H1 (cell line): Measurements from ENCODE around the gene APP. TPM values are rescaled to one million over a fixed set of nuclear protein-coding genes. Genes with fewer than 3 reads are reported as not detected.

Experiments
- CTCF ChIA-PET: fragments of 300-600 bp; sonication (Branson Sonifier 250); formaldehyde crosslinking; loops from one replicate; lab custom pipeline; 2021; ENCODE audit not compliant: partially characterized antibody; lab: Charles Lee
- POLR2A ChIA-PET: fragments of 300-600 bp; sonication (Branson Sonifier 250); formaldehyde crosslinking; loops from one replicate; lab custom pipeline; 2021; ENCODE audit warnings: inconsistent platforms; ENCODE audit not compliant: partially characterized antibody; lab: Charles Lee
- DNase-seq, 2 experiments: peaks; one replicate each; pipeline versions ENCODE4 v3.0.0 to v3.0.0-alpha.2; 2010 to 2022; ENCODE audit warnings: low spot score in 2 of 2, low read depth in 1 of 2, mixed read lengths in 1 of 2
- FAIRE-seq: peaks from 2 replicates; lab custom pipeline; 2011; peaks lifted over from hg19 to GRCh38; lab: Jason Lieb, UNC
- H2AFZ ChIP-seq: 2 replicates; pipeline ENCODE4 v1.8.1; 2012; ENCODE audit warnings: low read length, inconsistent platforms
- H2AK5ac ChIP-seq: 2 replicates; pipeline ENCODE4 v1.6.1; 2013; ENCODE audit warnings: low read depth, low read length
- H2BK120ac ChIP-seq: replicated peaks from 2 replicates; pipeline ENCODE3; 2013; ENCODE audit warnings: low read depth, low read length, inconsistent platforms
- H2BK12ac ChIP-seq: 2 replicates; pipeline ENCODE4 v1.6.1; 2013; ENCODE audit warnings: low read depth, low read length
- H2BK15ac ChIP-seq: 2 replicates; pipeline ENCODE4 v1.6.1; 2013; ENCODE audit warnings: low read length
- H2BK20ac ChIP-seq: 2 replicates; pipeline ENCODE4 v1.6.1; 2013; ENCODE audit warnings: low read length
- H2BK5ac ChIP-seq: 2 replicates; pipeline ENCODE4 v1.6.1; 2013; ENCODE audit warnings: low read depth, low read length
- H3K14ac ChIP-seq: 2 replicates; pipeline ENCODE4 v1.6.1; 2013; ENCODE audit warnings: inconsistent platforms; ENCODE audit not compliant: insufficient read length
- H3K18ac ChIP-seq: 2 replicates; pipeline ENCODE4 v1.6.1; 2013; ENCODE audit warnings: low read length; ENCODE audit errors: extremely low read depth
- H3K23ac ChIP-seq: 2 replicates; pipeline ENCODE4 v1.6.1; 2013; ENCODE audit warnings: inconsistent platforms; ENCODE audit not compliant: insufficient read length
- H3K23me2 ChIP-seq: 2 replicates; pipeline ENCODE4 v1.6.1; 2013; ENCODE audit warnings: low read depth, low read length
- H3K27ac ChIP-seq: 2 replicates; pipeline ENCODE4 v1.6.1; 2011; ENCODE audit warnings: low read depth, low read length, inconsistent platforms
- H3K27me3 ChIP-seq, 4 experiments: replicated peaks in 1 of 4; 1 replicate in 1 of 4; 2 replicates in 3 of 4; pipeline versions ENCODE4 v1.6.1 to v1.8.1; 2011 to 2013; ENCODE audit warnings: low read length in 3 of 4, mild to moderate bottlenecking in 3 of 4, inconsistent platforms in 2 of 4, mixed read lengths in 2 of 4, moderate library complexity in 1 of 4; ENCODE audit not compliant: control insufficient read depth in 3 of 4, insufficient read depth in 3 of 4; ENCODE audit errors: extremely low read depth in 1 of 4
- H3K36me3 ChIP-seq, 4 experiments: 2 replicates each; pipeline versions ENCODE4 v1.6.1 to v1.8.1; 2011 to 2013; ENCODE audit warnings: mild to moderate bottlenecking in 4 of 4, low read length in 3 of 4, moderate library complexity in 2 of 4, control low read depth in 1 of 4, inconsistent platforms in 1 of 4; ENCODE audit not compliant: insufficient read depth in 4 of 4, control insufficient read depth in 2 of 4
- H3K4ac ChIP-seq: replicated peaks from 2 replicates; pipeline ENCODE3; 2013; ENCODE audit warnings: low read length, low read depth, mixed read lengths, inconsistent platforms; ENCODE audit not compliant: insufficient read length
- H3K4me1 ChIP-seq, 4 experiments: replicated peaks in 1 of 4; 1 replicate in 1 of 4; 2 replicates in 3 of 4; pipeline versions ENCODE4 v1.6.1 to v1.8.1; 2011 to 2013; ENCODE audit warnings: low read length in 3 of 4, inconsistent platforms in 2 of 4, mixed read lengths in 1 of 4; ENCODE audit not compliant: insufficient read depth in 4 of 4, control insufficient read depth in 3 of 4
- H3K4me2 ChIP-seq, 2 experiments: 2 replicates each; pipeline versions ENCODE4 v1.6.1 to v1.8.1; 2011 to 2013; ENCODE audit warnings: low read depth in 2 of 2, low read length in 2 of 2, control low read depth in 1 of 2, inconsistent platforms in 1 of 2, mild to moderate bottlenecking in 1 of 2; ENCODE audit not compliant: insufficient read depth in 1 of 2
- H3K4me3 ChIP-seq, 4 experiments: fragments of 200-600, 300-600 bp in 1 of 4; sonication (generic), shearing (Covaris generic), sonication (Bioruptor Twin) in 1 of 4; 2 replicates each; pipeline versions ENCODE4 v1.5.1 to v1.8.1; 2011 to 2016; ENCODE audit warnings: low read length in 4 of 4, low read depth in 3 of 4, control low read depth in 2 of 4, inconsistent platforms in 2 of 4, mild to moderate bottlenecking in 2 of 4, mixed read lengths in 1 of 4, moderate library complexity in 1 of 4; ENCODE audit not compliant: insufficient read depth in 2 of 4; ENCODE audit errors: extremely low read depth in 1 of 4
- H3K56ac ChIP-seq: replicated peaks from 2 replicates; pipeline ENCODE3; 2013; ENCODE audit warnings: low read depth, mild to moderate bottlenecking, mixed read lengths, low read length, inconsistent platforms; ENCODE audit not compliant: insufficient read length
- H3K79me1 ChIP-seq: 2 replicates; pipeline ENCODE4 v1.6.1; 2013; ENCODE audit warnings: low read depth, low read length, control low read depth
- H3K79me2 ChIP-seq, 2 experiments: 2 replicates each; pipeline versions ENCODE4 v1.6.1 to v1.8.1; 2012 to 2013; ENCODE audit warnings: low read length in 2 of 2, mild to moderate bottlenecking in 2 of 2, inconsistent platforms in 1 of 2; ENCODE audit not compliant: insufficient read depth in 2 of 2, control insufficient read depth in 1 of 2
- H3K9ac ChIP-seq, 4 experiments: replicated peaks in 1 of 4; 1 replicate in 1 of 4; 2 replicates in 3 of 4; pipeline versions ENCODE4 v1.6.1 to v1.8.1; 2011 to 2013; ENCODE audit warnings: low read depth in 3 of 4, low read length in 3 of 4, control low read depth in 2 of 4, mild to moderate bottlenecking in 2 of 4, moderate library complexity in 2 of 4, inconsistent platforms in 1 of 4; ENCODE audit errors: extremely low read depth in 1 of 4
- H3K9me3 ChIP-seq, 2 experiments: 2 replicates each; pipeline versions ENCODE4 v1.6.1 to v1.8.1; 2012 to 2013; ENCODE audit warnings: mild to moderate bottlenecking in 2 of 2, moderate library complexity in 2 of 2, control low read depth in 1 of 2, inconsistent platforms in 1 of 2, low read depth in 1 of 2, low read length in 1 of 2, mixed read lengths in 1 of 2; ENCODE audit not compliant: insufficient read depth in 2 of 2
- H4K20me1 ChIP-seq, 2 experiments: replicated peaks in 1 of 2; 2 replicates each; pipeline versions ENCODE3 to v1.8.1; 2011 to 2013; ENCODE audit warnings: inconsistent platforms in 2 of 2, low read length in 2 of 2, mild to moderate bottlenecking in 1 of 2; ENCODE audit not compliant: insufficient read depth in 2 of 2, control insufficient read depth in 1 of 2
- H4K5ac ChIP-seq: 2 replicates; pipeline ENCODE4 v1.6.1; 2013; ENCODE audit warnings: low read length, low read depth, mixed read lengths, inconsistent platforms; ENCODE audit not compliant: insufficient read length
- H4K8ac ChIP-seq: 2 replicates; pipeline ENCODE4 v1.8.0; 2013; ENCODE audit warnings: mild to moderate bottlenecking, moderate library complexity, low read length, inconsistent platforms; ENCODE audit not compliant: insufficient read depth; ENCODE audit errors: extremely low read depth
- H4K91ac ChIP-seq: replicated peaks from 2 replicates; pipeline ENCODE3; 2013; ENCODE audit warnings: low read length, mixed read lengths, inconsistent platforms; ENCODE audit not compliant: insufficient read length
- WGBS, 2 experiments: shearing (Covaris generic) in 1 of 2; methylation state at CpG; one replicate each; pipeline versions ENCODE4 v1.1.6 to v1.1.7; 2013 to 2015; ENCODE audit warnings: low lambda C conversion rate in 2 of 2, mixed read lengths in 2 of 2, inconsistent platforms in 1 of 2, low coverage in 1 of 2, missing lambda C conversion rate in 1 of 2; ENCODE audit not compliant: insufficient replicate concordance in 2 of 2, insufficient coverage in 1 of 2, insufficient read length in 1 of 2; ENCODE audit errors: extremely low coverage in 1 of 2, missing lambda C conversion rate in 1 of 2; 5-methylcytosine and 5-hydroxymethylcytosine counted together
- polyA plus RNA-seq, 7 experiments: library from polyadenylated mRNA; depleted of rRNA in 3 of 7; stranded (reverse) in 5 of 7; unstranded in 2 of 7; fragments of >200 nt in 5 of 7; fragments of 200-250 nt in 2 of 7; gene quantifications; 1 replicate in 5 of 7; 2 replicates in 1 of 7; 4 replicates in 1 of 7; pipeline versions ENCODE4 v1.2.1 to v1.2.3, GENCODE V29; 2011 to 2013; ENCODE audit warnings: missing spikeins in 2 of 7, mixed read lengths in 2 of 7
- total RNA-seq: library from RNA; stranded (reverse); fragmentation: NEBNext Ultra II Directional; extraction: Animal tissue kit (Norgen Biotek cat#: 25700); gene quantifications from 2 replicates; pipeline ENCODE4 v1.2.1, GENCODE V29; 2021

APP gene
- total and polyA plus RNA-seq, 2 of the 8 experiments (the other 6 are each of a cell fraction or from before 2014, with no cell fraction given), result 375 to 551 TPM

GRCh38 chr21:25845729-25846256 is 324.8 kb downstream of the APP start:
- no peak for FAIRE-seq

More at GRCh38 chr21:25845729-25846256, 324.8 kb downstream of the APP start:
- H3K4me3 ChIP-seq, result no peak overlapping the region
- peaks cover 6 to 14% of the 10 kb centered on the region in 2 experiments; a peak in 2 of 4 replicates for H3K9me3 ChIP-seq
- no peak overlapping the region for H3K4ac ChIP-seq
- H2BK15ac ChIP-seq, result no peak overlapping the region
- H4K20me1 ChIP-seq, result no peaks in the 10 kb centered on the region
- no peaks in the 10 kb centered on the region for H3K23me2 ChIP-seq
- no peak overlapping the region for H2BK5ac ChIP-seq
- WGBS, 2 experiments, result 85% methylated on average over 5 of the region's 5 CpGs; no CpG with 5 or more reads in 1 of the 2 experiments
- H3K14ac ChIP-seq, result no peak overlapping the region
- POLR2A ChIA-PET, result interaction anchor here (0.6 kb wide), 1 partner anchor 193 kb away, joined by 3 read pairs; no protein-coding TSS in a partner anchor
- no peaks in the 10 kb centered on the region for H3K36me3 ChIP-seq
- H3K4me1 ChIP-seq, result no peaks in the 10 kb centered on the region
- H3K9ac ChIP-seq, result no peak overlapping the region
- CTCF ChIA-PET, result interaction anchor here (0.7 kb wide), 1 partner anchor 19 kb away, joined by 4 read pairs; no protein-coding TSS in a partner anchor
- H2BK120ac ChIP-seq, result no peak overlapping the region
- H2AK5ac ChIP-seq, result no peak overlapping the region
- H4K91ac ChIP-seq, result no peak overlapping the region
- no peaks in the 10 kb centered on the region; a peak in 1 of 7 replicates for H3K27me3 ChIP-seq
- no peak overlapping the region for H3K18ac ChIP-seq
- H3K23ac ChIP-seq, result no peak overlapping the region
- H2BK12ac ChIP-seq, result no peak overlapping the region
- H4K8ac ChIP-seq, result no peak overlapping the region
- no peak overlapping the region for H3K56ac ChIP-seq
- no peak overlapping the region for H3K4me2 ChIP-seq
- DNase-seq, result no peak
- no peak overlapping the region for H3K27ac ChIP-seq
- H3K79me2 ChIP-seq, result no peaks in the 10 kb centered on the region
- no peak overlapping the region for H4K5ac ChIP-seq
- no peak overlapping the region for H2AFZ ChIP-seq
- H2BK20ac ChIP-seq, result no peak overlapping the region
- no peaks in the 10 kb centered on the region for H3K79me1 ChIP-seq
